ENCODE measurements around the gene XRN2. TPM values are rescaled to one million over a fixed set of nuclear protein-coding genes. Genes with fewer than 3 reads are reported as not detected.

Gene XRN2
- total and polyA plus RNA-seq, 2 of the 13 experiments (the other 11 are each of a cell fraction or from before 2014, with no cell fraction given) = 90.3 to 171 TPM

GRCh38 chr20:21339499-21339898, 36.4 kb downstream of the XRN2 start (continued):
- TF ChIP-seq ZFP36L1 (CRISPR knock-in tag; IDR thresholded peaks at IDR 0.05) = 0 out of 2 replicates have a peak, but pooled peaks have one; percentile 37
- no peak for TF ChIP-seq ATF3 (CRISPR knock-in tag; IDR thresholded peaks at IDR 0.05)

- 93% methylated on average over 3 of the region's 3 CpGs for WGBS (ENCODE audit: low lambda C conversion rate)
- DNase-seq (ENCODE audit: low spot score) = peak; percentile 62
- H4K20me1 ChIP-seq (ENCODE audit: insufficient read depth, low read length) = no peaks in the 10 kb centered on the region; the same call in 1 of the 2 replicates
- no peak overlapping the region for H3K4me3 ChIP-seq (replicated peaks in 1 of 3; ENCODE audit: insufficient read depth in 1 of 3, low read depth in 2 of 3, low read length in 3 of 3)
- no peak overlapping the region for H2AFZ ChIP-seq (ENCODE audit: low read length)
- ChIA-PET POLR2A (interaction anchor here (1.0 to 1.6 kb wide), 2 partner anchors 24 to 38 kb away, joined by 3 to 11 read pairs; partner anchors contain the start of gene XRN2), CTCF (ENCODE audit: low intra/inter-chr PET ratio, low total read pairs) (no interaction called here)
- H3K27me3 ChIP-seq (ENCODE audit: control insufficient read depth in 1 of 2, insufficient read depth in 2 of 2, low read length in 2 of 2) = no peaks in the 10 kb centered on the region
- H3K9me3 ChIP-seq (ENCODE audit: low read length) = no peaks in the 10 kb centered on the region
- no TSS peak for BruUV-seq (replicated peaks)
- FAIRE-seq = no peak
- H3K4me1 ChIP-seq (ENCODE audit: insufficient read depth, low read length) = peaks cover 31% of the 10 kb centered on the region
- in situ Hi-C loops (cut with HindIII; ENCODE audit: extremely low pct_ligation_motif_present, low pct_unique_long_range_greater_than_20kb) = no loop called here
- H3K4me2 ChIP-seq (ENCODE audit: low read depth, low read length) = no peak overlapping the region
- peaks cover 38 to 58% of the 10 kb centered on the region in 2 experiments for H3K36me3 ChIP-seq (replicated peaks in 1 of 2; ENCODE audit: control insufficient read depth in 1 of 2, insufficient read depth in 2 of 2, low read length in 2 of 2)
- no peaks in the 10 kb centered on the region for H3K79me2 ChIP-seq (ENCODE audit: insufficient read depth, low read length)
- ATAC-seq = peak; percentile 77
- intact Hi-C loops (cut with micrococcal nuclease; ENCODE audit: unreplicated experiment) = loop anchor here (1.0 to 2.0 kb wide), 2 partner anchors 12 to 16 kb away; no protein-coding TSS in a partner anchor
- H3K27ac ChIP-seq (ENCODE audit: extremely low read length, insufficient read depth, low read length) = no peak overlapping the region
- no peak overlapping the region for H3K9ac ChIP-seq (ENCODE audit: insufficient read depth, low read depth, low read length)
- TF ChIP-seq ZNF530 (CRISPR knock-in tag; IDR thresholded peaks at IDR 0.05; ENCODE audit: low read depth) (no peak), NCOA2 (CRISPR knock-in tag; IDR thresholded peaks at IDR 0.05) (no peak), LCORL (IDR thresholded peaks at IDR 0.05) (no peak), LCORL (CRISPR knock-in tag; IDR thresholded peaks at IDR 0.05) (0 out of 2 replicates have a peak, but pooled peaks have one; percentile 28), ZNF142 (CRISPR knock-in tag; IDR thresholded peaks at IDR 0.05) (no peak), HNF4A (CRISPR knock-in tag; IDR thresholded peaks at IDR 0.05) (peak; percentile 51), RBM22 (optimal IDR thresholded peaks at IDR 0.05; ENCODE audit: low read length) (peak; percentile 16), ZMYM4 (CRISPR knock-in tag; IDR thresholded peaks at IDR 0.05) (peak; percentile 81), ZBTB26 (CRISPR knock-in tag; IDR thresholded peaks at IDR 0.05; ENCODE audit: borderline replicate concordance) (peak; percentile 75)
Measured at GRCh38 chr20:21340991-21341697, 38.0 kb downstream of the XRN2 start.

All from HepG2 (cell line).